IPS-15b (cell line): ENCODE measurements around the gene DVL1.
"Not testable (repeated sequence)": the region's sequence is repeated elsewhere in the genome, so short reads cannot be mapped to it uniquely, and the experiment has no call there.

Source experiments
- H3K27me3 ChIP-seq: one replicate; pipeline ENCODE4 v1.6.1; 2013; ENCODE audit warnings: low read length; ENCODE audit not compliant: control insufficient read depth, insufficient read depth
- H3K36me3 ChIP-seq: one replicate; pipeline ENCODE4 v1.6.1; 2013; ENCODE audit warnings: low read length; ENCODE audit not compliant: control insufficient read depth, insufficient read depth
- H3K4me1 ChIP-seq: one replicate; pipeline ENCODE4 v1.6.1; 2013; ENCODE audit warnings: mild to moderate bottlenecking, low read length; ENCODE audit not compliant: control insufficient read depth, insufficient read depth
- H3K4me3 ChIP-seq: one replicate; pipeline ENCODE4 v1.5.1; 2013; ENCODE audit warnings: low read depth, low read length
- H3K9ac ChIP-seq: one replicate; pipeline ENCODE4 v1.6.1; 2013; ENCODE audit warnings: low read depth, mild to moderate bottlenecking, low read length
- H3K9me3 ChIP-seq: one replicate; pipeline ENCODE4 v1.6.1; 2013; ENCODE audit warnings: mild to moderate bottlenecking, low read length; ENCODE audit not compliant: control insufficient read depth, insufficient read depth

Gene DVL1

DNA sequence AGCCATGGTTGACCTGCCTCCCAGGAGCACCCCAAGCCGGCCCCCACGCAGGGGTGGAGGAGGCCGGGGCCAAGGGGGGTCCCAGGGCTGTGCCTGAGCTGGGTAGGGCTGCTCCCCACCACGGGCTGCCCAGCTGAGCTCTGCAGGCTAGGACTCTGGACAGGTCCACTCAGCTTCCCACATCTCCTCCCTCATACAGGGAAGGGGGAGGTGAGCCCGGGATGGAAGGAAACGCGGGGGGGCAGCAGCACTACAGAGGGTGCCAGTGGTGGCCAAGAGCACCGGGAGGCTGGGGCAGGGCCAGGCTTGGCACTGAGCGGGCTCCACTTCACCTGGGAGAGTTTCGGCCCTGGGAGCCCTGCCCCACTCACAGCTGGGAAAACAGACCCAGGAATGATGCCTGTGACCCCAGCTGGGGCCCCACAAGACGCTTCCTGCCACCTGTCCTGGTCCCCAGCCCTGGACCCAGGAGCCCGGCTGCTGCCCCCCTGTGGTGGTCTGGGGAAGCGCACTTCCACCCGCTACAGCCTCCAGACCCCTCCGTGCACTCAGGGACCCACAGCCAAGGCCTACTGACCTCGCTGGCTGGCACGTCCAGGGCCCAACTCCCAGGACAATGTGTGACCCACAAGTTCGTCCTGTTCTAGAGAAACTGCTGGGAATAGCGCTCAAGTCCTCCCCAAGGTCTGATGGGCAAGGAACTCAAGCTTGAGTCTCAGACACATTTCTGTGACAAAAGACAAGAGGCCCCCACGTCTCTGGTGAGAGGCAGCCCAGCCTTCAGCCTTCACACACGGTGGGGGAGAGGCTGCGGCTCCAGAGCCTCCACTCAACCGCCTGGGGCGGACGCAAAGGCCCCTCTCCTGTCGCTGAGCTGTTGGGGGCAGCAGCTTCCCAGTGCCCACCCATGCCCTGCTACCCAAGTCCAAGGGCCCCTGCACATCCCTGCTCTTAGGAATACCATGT is 22.8 kb upstream of the DVL1 start:
- Histone ChIP-seq H3K36me3 (peaks cover 12% of the 10 kb centered on the region), H3K4me3 (peak overlapping the region; percentile 18), H3K9me3 (peaks cover 5% of the 10 kb centered on the region), H3K9ac (no peak overlapping the region), H3K4me1 (peaks cover 3% of the 10 kb centered on the region), H3K27me3 (no peaks in the 10 kb centered on the region)

DNA sequence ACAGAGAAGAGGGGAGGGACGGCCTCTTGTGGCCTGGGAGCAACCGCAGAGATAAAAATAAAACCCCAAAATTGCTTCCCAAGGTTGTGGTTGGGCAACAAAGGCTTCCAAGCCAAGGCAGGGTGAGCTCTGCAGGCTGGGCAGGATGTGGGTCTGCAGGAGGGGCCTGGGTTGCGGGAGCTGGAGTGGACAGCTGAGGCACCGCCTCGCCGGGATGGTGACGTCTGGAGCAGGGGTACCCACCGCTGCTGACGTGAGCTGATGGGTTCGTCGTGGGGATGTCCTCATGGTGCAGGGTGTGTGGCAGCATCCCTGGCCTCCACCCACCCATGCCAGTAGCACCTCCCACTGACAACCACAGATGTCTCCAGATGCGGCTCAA is 22.1 kb upstream of the DVL1 start:
- no peak overlapping the region for H3K9ac ChIP-seq
- H3K4me3 ChIP-seq, result no peak overlapping the region

DNA sequence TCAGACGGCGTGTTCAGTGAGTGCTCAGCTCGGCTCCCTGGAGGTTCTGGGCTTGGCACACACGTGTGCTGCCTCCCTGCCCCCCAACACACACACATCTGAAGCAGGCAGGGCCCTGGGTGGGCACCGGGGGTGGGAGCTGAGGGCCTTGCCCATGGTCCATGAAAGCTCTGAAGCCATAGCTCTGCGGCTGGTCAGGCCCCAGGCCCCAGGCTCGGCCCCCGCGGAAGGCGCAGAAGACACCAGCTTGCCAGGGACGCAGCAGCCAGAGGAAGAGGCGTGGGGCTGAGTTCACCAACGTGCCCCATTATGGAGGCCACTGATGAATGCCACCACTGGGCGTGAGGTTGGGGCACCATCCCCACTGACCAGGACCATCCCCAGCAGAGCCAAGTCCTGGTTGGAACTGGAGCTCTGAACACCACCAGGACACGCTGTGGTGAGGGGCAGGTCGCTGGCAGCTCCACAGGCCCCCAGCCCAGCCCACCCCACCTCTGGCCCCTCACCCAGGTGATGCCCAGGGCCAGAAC is 21.6 kb upstream of the DVL1 start:
- Histone ChIP-seq H3K36me3 (peaks cover 12% of the 10 kb centered on the region), H3K4me3 (no peak overlapping the region), H3K9ac (no peak overlapping the region), H3K9me3 (peaks cover 15% of the 10 kb centered on the region), H3K4me1 (peaks cover 3% of the 10 kb centered on the region), H3K27me3 (no peaks in the 10 kb centered on the region)

More for the DNA sequence above, 22.1 kb upstream of the DVL1 start:
- Histone ChIP-seq H3K9me3 (peaks cover 11% of the 10 kb centered on the region), H3K4me1 (peaks cover 3% of the 10 kb centered on the region), H3K27me3 (no peaks in the 10 kb centered on the region), H3K36me3 (peaks cover 12% of the 10 kb centered on the region)

DNA sequence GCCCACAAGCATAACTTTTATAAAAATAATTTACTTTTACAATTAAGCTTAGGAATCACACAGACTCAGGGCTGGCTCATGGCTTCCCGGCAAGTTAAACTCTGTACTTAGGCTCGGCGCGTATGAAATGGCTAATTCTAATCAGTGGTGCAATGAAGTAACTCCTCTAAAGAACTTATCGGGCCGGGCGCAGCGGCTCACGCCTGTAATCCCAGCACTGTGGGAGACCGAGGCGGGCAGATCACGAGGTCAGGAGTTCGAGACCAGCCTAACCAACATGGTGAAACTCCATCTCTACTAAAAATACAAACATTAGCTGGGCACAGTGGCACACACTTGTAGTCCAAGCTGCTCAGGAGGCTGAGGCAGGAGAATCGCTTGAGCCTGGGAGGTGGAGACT is 20.9 kb upstream of the DVL1 start:
- not testable (repeated sequence) for H3K4me1 ChIP-seq, H3K4me3 ChIP-seq, H3K9ac ChIP-seq, H3K27me3 ChIP-seq
- Histone ChIP-seq H3K9me3 (peaks cover 15% of the 10 kb centered on the region), H3K36me3 (peaks cover 12% of the 10 kb centered on the region)

DNA sequence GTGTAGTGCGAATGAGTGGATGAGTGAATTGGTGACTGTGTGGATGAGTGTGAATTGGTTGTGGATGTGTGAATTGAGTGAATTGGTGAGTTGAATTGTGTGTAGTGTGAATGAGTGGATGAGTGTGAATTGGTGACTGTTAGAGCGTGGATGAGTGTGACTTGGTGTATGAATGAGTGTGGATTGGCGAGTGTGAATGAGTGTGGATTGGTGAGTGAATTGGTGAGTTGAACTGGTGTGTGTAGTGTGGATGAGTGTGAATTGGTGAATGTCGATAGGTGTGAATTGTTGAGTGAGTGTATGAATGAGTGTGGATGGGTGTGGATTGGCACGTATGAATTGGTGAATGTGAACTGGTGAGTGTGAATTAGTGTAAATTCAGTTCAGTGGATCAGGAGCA is 18.1 kb upstream of the DVL1 start:
- Histone ChIP-seq H3K4me1 (no peaks in the 10 kb centered on the region), H3K4me3 (no peak overlapping the region), H3K9me3 (peaks cover 15% of the 10 kb centered on the region), H3K9ac (no peak overlapping the region), H3K27me3 (no peaks in the 10 kb centered on the region), H3K36me3 (peaks cover 1% of the 10 kb centered on the region)

DNA sequence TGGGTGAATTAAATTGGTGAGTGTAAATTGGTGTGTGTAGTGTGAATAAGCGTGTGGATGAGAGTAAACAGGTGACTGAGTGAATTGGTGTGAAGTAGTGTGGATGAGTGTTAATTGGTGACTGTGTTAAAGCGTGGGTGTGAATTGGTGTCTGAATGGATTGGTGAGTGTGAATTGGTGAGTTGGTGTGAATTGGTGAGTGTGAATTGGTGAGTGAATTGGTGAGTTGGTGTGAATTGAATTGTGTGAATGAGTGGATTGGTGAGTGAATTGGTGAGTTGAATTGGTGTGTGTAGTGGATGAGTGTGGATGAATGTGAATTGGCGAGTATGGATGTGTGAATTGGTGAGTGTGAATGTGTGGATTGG is 17.5 kb upstream of the DVL1 start:
- no peak overlapping the region for H3K4me3 ChIP-seq
- peaks cover 15% of the 10 kb centered on the region for H3K9me3 ChIP-seq
- H3K27me3 ChIP-seq, result no peaks in the 10 kb centered on the region
- H3K9ac ChIP-seq, result no peak overlapping the region
- H3K4me1 ChIP-seq, result peaks cover 2% of the 10 kb centered on the region
- no peaks in the 10 kb centered on the region for H3K36me3 ChIP-seq

DNA sequence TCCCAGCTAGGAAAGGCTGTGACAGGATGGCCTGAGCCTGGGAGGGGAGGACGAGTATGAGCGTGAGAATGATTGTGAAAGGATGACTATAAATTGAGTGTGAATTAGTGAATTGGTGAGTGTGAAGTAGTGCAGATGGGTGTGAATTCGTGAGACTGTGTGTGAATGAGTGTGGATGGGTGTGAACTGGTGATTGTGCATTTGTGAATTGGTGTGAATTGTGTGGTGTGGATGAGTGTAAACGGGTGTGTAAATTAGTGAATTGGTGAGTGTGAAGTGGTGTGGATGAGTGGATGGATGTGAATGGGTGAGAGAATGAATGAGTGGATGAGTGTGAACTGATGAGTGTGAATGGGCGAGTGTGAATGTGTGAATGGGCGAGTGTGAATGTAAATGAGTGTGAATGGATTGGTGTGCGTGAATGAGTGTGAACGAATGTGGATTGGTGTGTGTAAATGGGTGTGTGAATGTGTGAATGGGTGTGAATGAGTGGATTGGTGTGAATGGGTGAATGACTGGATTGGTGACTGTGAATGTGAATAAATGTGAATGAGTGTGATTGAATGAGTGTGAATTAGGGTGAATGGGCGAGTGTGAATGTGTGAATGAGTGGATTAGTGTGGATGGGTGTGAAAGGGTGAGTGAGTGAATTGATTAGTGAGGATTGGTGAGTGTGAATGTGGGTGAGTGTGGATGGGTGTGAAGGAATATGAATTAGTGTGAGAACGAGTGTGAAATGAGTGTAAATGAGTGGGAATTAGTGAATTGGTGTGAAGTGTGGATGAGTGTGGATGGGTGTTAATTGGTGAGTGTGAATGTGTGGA is 16.9 kb upstream of the DVL1 start:
- no peaks in the 10 kb centered on the region for H3K27me3 ChIP-seq
- H3K4me1 ChIP-seq, result peaks cover 2% of the 10 kb centered on the region
- no peak overlapping the region for H3K4me3 ChIP-seq
- peaks cover 15% of the 10 kb centered on the region for H3K9me3 ChIP-seq
- no peak overlapping the region for H3K9ac ChIP-seq
- no peaks in the 10 kb centered on the region for H3K36me3 ChIP-seq

DNA sequence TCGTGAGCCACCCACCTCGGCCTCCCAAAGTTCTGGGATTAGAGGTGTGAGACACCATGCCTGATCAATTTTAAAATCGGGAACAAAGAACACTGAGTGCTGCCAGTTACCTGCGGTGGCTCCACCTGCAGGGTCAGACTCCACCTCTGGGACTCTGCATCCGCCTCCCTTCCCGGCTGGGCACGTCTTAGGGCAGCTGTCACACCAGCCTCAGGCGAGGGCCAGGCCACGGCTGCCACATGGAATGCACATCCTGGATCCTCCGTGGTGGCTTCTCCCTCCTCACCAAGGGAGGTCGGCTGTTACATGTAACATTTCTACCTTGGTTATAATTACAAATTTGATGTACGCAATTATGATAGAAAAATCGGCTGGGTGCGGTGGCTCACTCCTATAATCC is 15.0 kb upstream of the DVL1 start:
- no peak overlapping the region for H3K9ac ChIP-seq
- H3K9me3 ChIP-seq, result peaks cover 15% of the 10 kb centered on the region
- H3K4me1 ChIP-seq, result peaks cover 2% of the 10 kb centered on the region
- no peak overlapping the region for H3K4me3 ChIP-seq
- H3K36me3 ChIP-seq, result no peaks in the 10 kb centered on the region
- no peaks in the 10 kb centered on the region for H3K27me3 ChIP-seq

DNA sequence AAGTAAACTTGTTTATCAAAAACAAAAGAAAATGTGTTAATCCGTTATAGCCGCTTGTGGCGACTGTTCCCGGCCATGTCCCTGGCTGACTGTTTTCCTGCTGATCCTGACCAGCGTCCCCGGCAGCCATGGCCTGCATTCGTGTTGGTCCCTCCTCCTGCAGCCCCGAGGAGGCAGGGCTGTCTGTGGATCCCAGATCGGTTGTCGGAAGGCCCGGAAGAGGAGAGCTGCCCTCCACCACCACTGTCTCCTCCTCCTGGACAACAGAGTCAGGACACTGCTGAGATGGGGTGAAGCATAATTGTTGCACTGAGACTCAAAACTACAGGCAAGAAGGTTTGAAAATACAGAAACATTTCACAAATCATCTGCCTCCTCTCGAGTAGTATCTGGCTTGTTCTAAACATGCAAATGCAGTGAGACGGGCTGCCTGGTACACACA is 12.8 kb upstream of the DVL1 start:
- peaks cover 5% of the 10 kb centered on the region for H3K4me1 ChIP-seq
- H3K27me3 ChIP-seq, result no peaks in the 10 kb centered on the region
- peaks cover 11% of the 10 kb centered on the region for H3K9me3 ChIP-seq
- H3K4me3 ChIP-seq, result no peak overlapping the region
- H3K36me3 ChIP-seq, result no peaks in the 10 kb centered on the region
- H3K9ac ChIP-seq, result no peak overlapping the region

DNA sequence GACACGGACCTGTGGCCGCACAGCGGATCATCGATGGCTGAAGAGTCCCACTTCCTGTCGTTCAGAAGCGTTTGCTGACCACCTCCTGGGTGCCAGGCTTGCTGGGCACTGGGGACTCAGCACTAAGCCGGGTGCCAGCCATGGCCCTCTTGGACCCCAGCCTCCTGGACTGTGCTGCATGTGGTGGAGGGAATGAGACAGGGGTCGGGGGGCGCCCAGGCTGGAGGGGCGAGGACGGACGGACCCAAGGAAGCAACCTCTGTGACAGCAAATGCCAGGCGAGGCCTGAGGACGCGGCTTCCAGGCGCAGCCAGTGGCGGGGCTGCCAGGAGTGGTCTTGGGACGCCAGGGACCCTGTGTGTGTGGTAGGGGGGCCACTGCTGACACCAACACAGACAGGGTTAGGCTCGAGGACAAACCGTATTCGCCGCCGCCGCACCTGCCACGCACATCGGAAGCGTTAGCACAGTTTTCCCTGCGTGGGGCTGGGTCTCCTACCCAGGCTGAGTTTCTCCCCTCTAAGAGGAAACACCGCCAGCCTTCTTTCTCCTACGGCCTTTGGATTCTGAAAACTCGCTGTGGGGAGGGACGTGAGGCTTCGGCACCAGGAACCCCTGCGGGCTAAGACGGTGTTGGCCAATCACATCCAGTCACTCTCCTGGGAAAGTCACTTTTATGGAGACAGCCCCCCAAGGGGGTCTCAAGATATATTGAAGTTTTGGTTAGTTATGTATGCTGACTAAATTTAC is 12.2 kb upstream of the DVL1 start:
- Histone ChIP-seq H3K4me3 (no peak overlapping the region), H3K9ac (no peak overlapping the region), H3K4me1 (peaks cover 5% of the 10 kb centered on the region), H3K9me3 (peaks cover 5% of the 10 kb centered on the region), H3K36me3 (no peaks in the 10 kb centered on the region), H3K27me3 (no peaks in the 10 kb centered on the region)

DNA sequence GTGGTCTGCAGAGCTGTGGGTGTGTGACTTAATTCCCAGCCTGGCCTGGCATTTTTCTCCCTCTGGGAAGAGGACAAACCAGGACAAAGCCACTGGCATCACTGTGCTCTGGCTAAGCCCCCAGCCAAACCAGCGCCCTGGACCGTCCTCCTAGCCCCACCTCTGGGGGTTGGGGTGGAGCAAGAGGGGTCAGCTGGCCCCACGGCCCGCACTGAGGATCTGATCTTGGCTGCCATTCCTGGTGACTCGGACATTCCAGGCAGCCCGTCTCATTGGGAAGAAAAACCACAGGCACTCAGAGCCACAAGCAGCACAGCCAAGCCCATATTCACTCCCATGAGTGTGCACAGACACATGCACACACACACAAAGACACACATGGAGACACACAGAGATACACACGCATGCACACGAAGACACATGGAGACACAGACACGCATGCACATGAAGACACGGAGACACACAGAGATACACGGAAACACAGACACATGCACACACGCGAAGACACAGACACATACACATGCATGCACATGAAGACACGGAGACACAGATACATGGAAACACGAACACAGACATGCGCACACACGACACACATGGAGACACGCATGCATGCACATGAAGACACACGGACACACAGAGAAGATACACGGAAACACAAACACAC is 11.4 kb upstream of the DVL1 start:
- Histone ChIP-seq H3K4me3 (no peak overlapping the region), H3K9me3 (no peaks in the 10 kb centered on the region), H3K4me1 (peaks cover 5% of the 10 kb centered on the region), H3K36me3 (no peaks in the 10 kb centered on the region), H3K9ac (no peak overlapping the region), H3K27me3 (no peaks in the 10 kb centered on the region)
